DMS53 treated with DMSO at 0.1 percent for 48 hours (cell line): ENCODE measurements around the gene RAI1.

Experiments used
- DNase-seq: peaks from one replicate; lab custom pipeline; 2025; ENCODE audit not compliant: unreplicated experiment; lab: John Stamatoyannopoulos, UW

The RAI1 gene

GRCh38 chr17:17748179-17748578 is 66.9 kb downstream of the RAI1 start:
- no peak for DNase-seq

DNA sequence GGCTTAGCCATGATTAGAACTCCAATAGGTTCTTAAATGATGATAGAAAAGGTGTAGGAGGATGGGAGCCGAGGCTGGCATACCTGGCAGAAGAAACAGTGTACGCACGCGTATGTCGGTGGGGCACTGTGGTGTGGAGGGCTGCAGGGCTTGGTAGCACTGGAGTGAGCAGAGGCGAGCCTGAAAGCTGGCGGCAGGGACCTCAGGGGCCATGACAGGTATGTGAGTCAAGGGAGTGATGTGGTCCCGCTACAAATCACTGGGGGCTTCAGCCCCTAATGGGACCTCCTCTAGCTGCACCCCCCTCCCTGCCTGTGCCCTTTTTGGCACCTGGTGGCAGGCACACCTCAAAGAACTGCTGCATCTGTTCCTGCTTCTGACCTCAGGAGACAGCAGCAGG is 67.3 kb downstream of the RAI1 start:
- DNase-seq = no peak

DNA sequence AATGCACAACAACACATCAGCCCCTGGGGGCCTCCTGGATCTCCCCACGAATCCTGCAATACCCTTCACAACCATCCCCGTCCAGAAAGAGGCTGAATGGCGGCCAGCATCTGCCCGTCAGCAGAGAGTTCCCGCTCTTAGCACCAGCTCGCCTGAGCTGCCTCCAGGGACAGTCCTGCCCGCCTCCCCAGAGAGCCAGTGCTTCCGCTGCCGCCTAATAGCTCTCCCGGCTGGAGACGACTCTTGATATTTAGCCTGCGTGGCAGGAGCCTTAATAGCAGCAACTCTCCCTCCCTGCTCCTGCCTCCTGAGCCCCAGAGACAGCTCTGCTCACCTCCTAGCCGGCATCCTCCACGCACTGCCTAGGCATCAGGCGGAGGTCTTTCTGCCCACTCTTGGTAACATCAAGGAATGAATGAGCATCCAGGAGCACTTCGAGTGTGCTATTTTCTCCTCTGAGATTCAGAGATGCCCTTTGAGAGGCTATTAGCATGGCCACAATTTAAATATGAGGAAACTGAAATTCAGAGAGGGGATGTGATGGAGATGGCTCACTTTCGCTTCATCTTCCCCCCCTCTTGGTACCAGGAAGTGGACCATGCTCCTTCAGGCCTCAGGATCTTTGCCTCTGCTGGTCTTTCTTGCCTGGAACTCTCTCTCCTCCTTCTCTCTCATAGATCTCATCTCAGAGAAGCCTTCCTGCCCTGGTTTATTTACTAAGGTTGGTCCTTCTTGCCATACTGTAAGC is 67.9 kb downstream of the RAI1 start:
- DNase-seq = no peak

- no peak for DNase-seq
Observed at GRCh38 chr17:17749921-17750320, 68.7 kb downstream of the RAI1 start.

- DNase-seq = no peak
Observed at GRCh38 chr17:17750881-17751280, 69.6 kb downstream of the RAI1 start.

DNA sequence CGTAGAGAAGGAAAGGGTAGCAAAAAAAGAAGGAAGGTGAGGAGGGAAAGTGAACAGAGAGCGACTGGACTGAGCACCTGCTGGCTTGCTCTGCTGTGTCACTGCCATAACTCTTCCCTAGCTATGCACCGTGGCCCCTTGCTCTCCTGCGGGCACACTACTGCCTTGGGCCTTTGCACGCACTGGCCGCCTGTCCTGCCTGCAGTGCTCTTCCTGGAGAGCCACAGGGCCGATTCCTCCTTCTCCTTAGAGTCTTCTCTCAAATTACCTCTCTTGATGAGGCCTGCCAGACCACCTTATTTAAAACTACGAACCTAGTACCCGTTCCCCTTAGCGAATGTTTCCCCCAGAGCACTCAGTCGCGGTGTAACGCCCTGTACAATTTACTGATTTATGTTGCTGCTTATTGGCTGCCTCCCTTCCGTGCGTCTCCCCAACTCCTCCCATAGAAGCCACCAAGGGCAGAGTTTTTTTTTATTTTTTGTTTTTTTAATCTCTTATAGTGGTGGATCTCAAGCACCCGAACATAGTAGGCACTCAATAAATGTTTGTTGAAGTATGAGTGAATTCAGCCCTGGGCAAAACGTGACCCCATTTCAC is 70.3 kb downstream of the RAI1 start:
- no peak for DNase-seq

GRCh38 chr17:17752089-17752820 is 71.0 kb downstream of the RAI1 start:
- peak; percentile 81 for DNase-seq

GRCh38 chr17:17752821-17753321 is 71.6 kb downstream of the RAI1 start:
- no peak for DNase-seq

- no peak for DNase-seq
Observed at GRCh38 chr17:17754719-17755686, 73.7 kb downstream of the RAI1 start.

DNA sequence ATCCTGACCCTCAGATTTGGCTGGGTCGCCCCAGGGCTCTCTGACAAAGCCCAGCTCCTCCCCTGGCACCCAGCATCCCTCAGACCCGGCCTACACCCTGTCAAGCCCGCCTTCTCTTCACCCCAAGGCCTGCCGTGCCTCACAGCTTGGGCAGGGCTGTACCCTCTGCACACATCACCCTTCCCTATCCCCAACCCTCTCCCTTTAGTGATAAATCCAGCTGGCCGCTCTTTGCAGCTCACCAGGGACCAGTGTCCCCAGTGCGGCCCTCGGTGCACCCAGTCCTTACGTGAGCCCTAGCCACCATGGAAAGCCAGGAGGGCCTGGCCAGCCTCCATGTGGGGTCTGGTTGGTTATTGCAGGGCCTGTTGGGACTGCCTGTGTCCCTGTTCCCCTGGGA is 74.5 kb downstream of the RAI1 start:
- DNase-seq = no peak

DNA sequence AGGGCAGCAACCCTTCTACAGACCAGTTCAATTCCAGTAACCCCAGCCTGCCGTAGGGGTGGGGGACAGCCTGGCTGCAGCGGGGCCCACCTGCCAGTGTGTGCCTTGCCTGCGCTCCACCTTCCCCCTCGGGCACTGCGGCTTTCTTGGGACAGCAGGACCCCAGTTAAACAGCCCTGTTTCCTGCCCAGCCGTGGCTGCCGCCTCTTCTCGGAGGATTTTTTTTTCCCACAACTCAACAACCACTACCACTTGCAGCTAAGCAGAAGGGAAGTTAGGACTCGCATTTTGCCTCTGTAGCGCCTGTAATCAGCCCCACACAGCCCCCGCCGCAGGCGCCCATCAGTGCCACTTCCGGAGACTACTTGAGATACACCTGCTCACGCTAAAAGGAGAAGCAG is 76.1 kb downstream of the RAI1 start:
- no peak for DNase-seq

- DNase-seq = no peak
Observed at GRCh38 chr17:17757956-17758845, 76.9 kb downstream of the RAI1 start.

- no peak for DNase-seq
Observed at GRCh38 chr17:17758941-17759563, 77.8 kb downstream of the RAI1 start.

DNA sequence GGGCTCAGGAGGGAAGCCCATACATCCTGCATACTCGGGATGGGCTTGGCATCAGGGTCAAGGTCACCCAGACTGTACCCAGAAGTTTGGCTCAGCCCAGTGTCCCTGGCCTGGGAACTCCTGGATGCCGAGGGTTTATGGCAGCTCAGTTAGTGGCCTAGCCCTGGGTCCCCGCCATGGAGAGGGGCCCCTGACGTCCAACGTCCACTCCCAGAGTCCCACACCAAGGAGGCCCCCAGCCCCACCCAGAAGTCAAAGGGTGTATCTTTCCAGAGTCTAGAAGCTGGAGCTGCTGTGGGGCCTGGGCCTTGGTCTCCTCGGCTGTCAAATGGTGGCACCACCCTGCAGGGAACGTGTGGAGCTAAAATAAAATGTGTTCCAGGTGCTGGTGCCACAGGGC is 79.1 kb downstream of the RAI1 start:
- no peak for DNase-seq

- no peak for DNase-seq
Observed at GRCh38 chr17:17760872-17761550, 79.8 kb downstream of the RAI1 start.

DNA sequence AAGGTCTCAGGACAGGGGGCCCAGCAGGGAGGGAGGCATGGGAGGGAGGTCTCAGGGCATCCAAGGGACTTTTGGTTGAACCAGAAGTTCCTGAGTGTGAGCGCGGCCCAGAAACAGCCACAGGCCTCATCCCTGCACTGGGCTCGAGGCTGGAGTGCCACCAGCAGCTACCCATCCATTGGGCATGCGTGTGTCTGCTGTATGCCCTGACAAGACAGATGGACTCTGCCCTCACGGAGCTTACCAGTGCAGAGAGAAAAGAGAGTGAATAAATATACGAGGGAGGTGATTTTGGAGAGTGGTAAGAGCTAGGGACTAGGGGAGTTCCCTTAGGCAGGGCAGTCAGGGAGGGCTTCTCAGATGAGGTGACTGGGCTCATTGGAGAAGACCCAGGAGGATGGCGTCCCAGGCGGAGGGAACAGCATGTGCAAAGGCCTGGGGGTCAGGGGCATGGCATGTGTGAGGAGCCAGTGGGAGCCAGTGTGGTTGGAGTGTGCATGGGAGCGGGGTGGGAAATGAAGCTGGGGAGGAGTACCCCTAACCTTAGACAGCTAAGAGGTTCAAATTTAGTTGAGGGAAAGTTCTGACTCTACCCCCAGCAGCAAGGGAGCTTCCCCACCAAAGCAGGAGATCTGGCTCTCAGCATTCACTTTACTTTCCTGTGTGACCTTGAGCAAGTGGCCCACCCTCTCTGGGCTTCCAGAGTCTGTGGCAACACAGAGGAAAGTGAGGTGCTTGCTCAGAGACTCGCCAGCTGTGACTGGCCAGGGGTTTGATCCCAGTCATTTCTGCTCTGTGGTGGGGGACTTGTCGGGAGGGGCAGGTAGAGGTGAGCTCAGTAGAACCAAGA is 80.9 kb downstream of the RAI1 start:
- DNase-seq = no peak

DNA sequence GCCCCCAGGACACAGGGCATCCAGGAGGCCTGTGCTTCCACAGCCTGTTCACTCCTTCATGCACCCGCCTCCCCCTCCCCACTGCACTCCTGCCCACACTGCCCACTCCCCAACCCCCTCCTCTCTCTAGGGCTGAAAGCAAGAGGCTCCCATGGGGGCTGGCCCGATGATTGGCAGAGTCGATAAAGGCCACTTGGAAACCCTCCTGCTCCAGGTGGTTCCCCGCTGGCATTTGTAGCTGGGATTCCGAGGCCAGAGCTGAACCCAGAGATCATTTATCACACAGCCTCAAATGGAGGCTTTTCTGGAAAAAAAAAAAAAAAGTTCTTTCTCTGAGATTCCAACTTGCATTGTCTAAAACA is 81.5 kb downstream of the RAI1 start:
- DNase-seq = no peak

DNA sequence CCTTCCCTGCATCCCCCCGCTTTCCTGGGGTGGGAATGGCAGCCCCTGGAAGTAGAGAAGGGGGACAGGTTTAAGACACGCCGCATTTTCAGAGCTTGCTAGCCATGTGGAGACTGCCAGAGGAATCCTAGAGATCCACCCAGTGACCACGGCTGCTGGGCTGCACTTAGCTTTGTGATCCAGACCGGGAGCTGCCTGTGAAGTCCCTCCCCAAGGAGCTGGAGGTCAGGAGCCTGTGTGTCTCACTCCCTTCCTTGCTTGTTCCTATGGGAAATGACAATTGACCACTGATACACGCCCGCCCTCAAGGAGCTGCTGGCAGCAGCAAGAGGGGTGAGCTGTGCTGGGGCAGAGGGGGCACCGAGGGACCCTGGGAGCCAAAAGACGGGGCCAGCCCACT is 81.9 kb downstream of the RAI1 start:
- DNase-seq = no peak
